NCI-H510A treated with DMSO at 0.1 percent for 48 hours (cell line): ENCODE data around the gene RABEPK.
"Not testable (repeated sequence)": the region's sequence is repeated elsewhere in the genome, so short reads cannot be mapped to it uniquely, and the experiment has no call there.

Experiments used
- DNase-seq: peaks from one replicate; lab custom pipeline; 2025; lab: John Stamatoyannopoulos, UW

The RABEPK gene

GRCh38 chr9:125246261-125246667, 45.9 kb downstream of the RABEPK start:
- DNase-seq = no peak

GRCh38 chr9:125254231-125254630, 53.9 kb downstream of the RABEPK start:
- DNase-seq = no peak

- peak; percentile 19 for DNase-seq
These were observed 55.5 kb downstream of the RABEPK start for GRCh38 chr9:125255781-125256391.

DNA sequence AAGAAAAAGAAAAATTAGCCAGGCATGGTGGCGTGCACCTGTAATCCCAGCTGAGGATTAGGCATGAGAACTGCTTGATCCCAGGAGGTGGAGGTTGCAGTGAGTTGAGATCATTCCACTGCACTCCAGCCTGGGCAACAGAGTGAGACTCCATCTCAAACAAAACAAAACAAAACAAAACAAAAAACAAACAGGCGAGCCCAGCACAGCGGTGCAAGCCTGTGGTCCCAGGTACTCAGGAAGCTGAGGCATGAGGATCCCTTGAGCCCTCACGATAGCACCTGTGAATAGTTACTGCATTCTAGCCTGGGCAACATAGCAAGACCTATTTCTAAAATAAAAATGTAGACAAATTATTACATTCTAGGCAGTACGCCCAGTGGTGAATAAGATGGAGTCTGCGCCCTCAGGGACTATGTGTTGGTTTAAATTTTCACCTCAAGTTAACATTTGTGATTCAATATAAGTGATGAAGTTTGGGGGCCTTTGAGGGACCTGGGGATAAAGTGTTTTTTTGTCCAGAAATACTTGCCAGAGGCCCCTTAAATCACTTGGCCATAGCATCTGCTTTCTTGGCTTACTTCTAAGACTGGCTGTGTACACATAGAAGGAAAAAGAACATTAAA, 57.9 kb downstream of the RABEPK start:
- no peak for DNase-seq

DNA sequence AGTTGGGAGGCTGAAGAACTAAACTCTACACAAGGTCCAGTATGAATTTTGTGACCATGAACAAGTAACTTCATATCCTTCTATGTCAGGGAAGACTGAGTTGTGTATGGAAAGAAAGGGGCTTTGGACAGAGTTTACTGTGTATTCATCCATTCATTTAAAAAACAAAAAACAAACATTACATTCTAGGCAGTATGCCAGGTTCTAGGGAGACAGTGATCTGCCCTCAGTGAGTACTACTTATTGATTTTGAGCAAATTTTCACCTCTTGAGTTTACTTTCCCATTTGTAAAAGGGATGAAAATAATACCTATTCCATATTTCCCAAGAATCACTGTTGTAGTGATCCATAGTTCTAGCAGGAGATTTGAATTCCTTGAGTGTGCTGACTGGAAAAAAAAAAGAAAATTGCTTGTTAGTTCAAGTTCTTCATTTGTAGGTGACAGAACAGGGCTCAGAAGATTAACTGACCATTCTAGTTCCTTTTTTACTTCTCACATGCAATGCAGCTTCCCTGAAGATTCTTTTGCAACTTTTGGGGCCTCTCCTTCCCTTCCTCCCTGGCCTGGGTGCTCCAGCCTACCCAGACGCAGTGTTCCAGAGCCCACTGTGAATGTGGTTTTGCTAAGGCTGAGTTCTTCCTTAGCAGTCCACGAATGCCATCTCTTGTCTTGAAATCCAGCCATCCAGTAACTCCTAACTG, 58.6 kb downstream of the RABEPK start:
- no peak for DNase-seq

DNA sequence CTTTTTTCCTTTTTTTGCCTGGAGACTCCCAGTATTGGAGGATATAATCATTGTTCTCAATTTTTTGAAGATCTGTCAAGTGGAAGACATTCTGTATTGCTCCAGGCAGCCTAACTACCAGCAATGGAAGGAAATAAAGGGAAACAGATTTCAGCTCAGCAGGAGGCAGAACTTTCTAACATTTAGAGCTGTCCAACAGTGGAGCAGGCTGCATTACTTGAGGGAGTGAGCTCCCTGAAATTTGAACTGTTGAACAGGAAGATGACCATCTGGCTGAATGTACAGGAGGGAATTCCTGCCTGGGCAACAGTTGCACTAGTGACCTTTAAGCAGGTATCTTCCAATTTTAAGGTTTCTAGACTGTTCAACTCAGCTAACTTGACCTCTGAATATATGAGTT, 60.2 kb downstream of the RABEPK start:
- DNase-seq = no peak

GRCh38 chr9:125261501-125262293, 61.4 kb downstream of the RABEPK start, which contains the start of gene GAPVD1:
Gene GAPVD1, plus strand, starts transcription at chr9:125261826. Its CDS starts 37,096 bp downstream, at chr9:125298922.
- peak; percentile 91 for DNase-seq

DNA sequence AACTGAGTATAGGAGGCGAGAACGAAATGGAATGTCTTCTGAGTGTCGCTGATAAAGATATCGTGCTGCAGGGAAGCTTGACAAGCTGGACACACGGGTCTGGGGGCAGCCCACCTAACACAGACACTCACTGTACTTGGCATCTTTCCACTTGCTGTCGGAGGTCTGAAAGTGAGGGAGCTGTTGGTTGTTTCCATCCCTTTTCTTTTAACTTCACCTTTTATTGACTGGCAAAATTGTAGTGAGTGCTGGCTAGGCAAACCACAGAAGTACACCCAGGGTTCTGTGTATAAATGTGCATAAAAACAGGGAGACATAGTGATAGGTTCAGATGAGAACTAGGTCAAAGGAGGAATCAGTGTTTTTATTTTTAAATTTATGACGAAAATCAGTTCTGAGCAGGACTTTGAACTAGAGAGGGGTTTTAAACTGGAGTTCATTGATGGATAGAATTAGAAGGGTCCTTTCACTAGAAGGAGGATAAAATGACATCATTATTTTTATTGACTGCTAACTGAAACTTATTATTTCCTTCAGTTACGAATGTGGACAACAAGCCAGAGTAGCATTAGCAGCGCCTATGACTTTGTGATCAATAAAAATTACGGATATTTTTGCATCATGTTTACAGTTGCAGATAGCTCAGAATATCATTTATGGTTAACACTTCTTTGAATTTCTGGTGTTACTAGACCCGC, 62.1 kb downstream of the RABEPK start:
- DNase-seq = no peak

DNA sequence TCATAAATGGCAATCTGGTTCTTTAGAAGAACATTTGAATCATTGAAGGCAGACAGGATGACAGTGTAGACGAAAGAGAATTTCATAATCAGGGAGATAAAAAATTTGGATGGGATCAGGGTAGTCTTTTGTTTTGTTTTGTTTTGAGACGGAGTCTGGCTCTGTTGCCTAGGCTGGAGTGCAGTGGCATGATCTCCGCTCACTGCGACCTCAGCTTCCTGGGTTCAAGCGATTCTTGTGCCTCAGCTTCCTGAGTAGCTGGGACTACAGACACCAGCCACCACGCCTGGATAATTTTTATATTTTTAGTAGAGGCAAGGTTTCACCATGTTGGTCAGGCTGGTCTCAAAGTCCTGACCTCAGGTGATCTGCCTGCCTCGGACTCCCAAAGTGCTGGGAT, 63.7 kb downstream of the RABEPK start:
- not testable (repeated sequence) for DNase-seq

GRCh38 chr9:125268394-125269013, 68.2 kb downstream of the RABEPK start:
- DNase-seq = no peak

DNA sequence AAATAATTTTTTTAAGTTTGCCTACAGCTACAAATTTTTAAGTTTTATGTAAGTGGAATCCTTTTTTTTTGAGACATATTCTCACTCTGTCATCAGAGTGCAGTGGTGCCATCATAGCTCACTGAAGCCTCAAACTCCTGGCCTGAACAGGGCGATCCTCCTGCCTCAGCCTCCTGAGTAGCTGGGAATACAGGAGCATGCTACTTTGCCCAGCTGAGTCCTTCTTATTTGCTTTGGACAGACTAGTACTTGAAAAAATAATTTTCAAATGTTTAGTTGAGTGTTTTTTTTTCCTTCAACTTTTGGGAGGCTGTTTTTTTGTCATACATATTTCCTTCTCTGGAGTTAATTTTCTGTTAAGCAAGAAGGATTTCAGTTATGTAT, 68.7 kb downstream of the RABEPK start:
- no peak for DNase-seq

GRCh38 chr9:125271081-125271480, 70.7 kb downstream of the RABEPK start:
- no peak for DNase-seq

DNA sequence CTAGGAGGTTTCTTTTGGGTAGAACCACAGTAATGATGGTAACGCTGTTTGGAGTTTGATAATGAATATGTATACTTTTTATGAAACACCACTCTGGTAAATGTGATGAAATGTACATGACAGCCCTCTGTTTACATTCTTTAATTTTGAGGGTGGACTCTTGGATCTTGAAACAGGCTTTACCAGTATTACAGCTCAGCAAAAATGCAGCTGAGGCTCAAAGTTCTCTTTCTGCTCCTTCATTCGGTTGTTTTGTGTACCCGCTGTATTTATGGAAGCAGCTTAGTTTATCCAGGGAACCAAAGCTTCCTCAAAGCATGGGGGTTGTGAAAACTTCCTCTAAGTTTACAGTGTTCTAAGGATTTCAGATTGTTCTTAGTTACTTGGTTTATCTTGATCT, 72.4 kb downstream of the RABEPK start:
- DNase-seq = no peak

GRCh38 chr9:125276771-125277170, 76.4 kb downstream of the RABEPK start:
- no peak for DNase-seq

DNA sequence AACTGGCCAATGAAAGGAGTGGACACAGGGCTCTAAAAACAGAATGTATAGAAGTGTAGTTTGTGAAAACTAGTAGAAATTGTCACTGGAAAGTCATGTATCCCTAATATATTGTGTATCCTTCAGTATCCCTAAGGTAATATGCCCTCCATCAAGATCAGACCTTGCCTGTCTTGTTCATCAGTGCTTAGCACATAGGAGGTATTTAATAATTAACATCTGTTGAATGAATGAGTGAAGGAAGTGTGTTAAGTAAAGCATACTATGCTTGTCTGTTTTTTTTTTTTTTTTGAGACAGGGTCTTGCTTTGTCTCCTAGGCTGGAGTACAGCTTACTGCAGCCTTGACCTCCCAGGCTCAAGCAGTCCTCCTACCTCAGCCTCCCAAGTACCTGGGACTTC, 77.1 kb downstream of the RABEPK start:
- no peak for DNase-seq

DNA sequence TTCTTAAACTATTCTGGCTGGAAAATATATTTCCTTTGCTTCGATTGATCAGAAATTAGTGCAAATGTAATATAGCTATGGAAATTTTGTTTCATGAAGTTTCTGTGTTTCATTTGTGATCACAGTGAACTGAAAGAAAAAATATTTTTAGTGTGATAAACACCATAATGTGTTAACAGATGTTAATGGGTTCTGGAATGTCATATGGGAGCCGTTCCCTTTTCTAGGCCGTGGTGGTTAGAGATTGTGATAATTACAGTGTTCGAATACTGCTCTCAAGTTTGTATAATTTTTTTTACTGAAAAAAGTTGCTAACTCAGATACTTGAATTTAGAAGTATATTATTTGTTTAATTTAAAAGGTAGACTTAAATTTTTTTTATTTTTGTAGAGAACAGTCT, 80.6 kb downstream of the RABEPK start:
- DNase-seq = no peak
